Fibroblast of skin of right quadriceps (primary cell): ENCODE data around the gene HMCN2.

ENCODE experiments used
- DNase-seq: peaks from one replicate; pipeline ENCODE4 v3.0.0-alpha.2; 2013

HMCN2 gene

GRCh38 chr9:130437011-130437789, 171.6 kb downstream of the HMCN2 start:
- no peak for DNase-seq

DNA sequence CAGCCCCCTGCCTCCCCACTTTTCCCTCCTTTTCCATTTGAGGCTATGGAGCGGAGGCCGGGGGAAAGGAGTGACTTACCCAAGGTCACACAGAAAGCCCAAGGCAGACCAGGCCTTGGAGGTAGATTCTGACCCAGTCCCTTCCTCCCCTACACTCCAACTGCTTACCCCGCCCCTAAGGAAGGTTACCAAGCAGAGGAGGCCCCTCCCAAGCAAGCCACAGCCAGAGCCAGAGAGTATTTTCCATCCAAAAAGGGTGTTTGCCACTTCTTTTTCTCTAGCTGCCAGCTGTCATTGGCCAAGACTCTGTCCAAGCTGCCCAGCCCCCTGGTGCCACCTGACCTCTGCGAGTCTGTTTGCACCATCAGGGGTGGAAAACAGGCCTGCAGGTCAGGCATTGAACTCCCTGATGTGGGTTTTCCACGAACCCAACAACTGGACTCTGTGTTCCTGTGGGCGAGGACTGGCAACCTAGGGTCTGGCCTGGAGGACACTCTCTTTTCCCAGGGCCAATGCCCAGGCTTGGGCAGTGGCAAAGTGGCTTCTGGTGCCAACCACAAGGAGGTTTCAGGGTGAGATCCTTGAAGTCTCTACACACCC, 172.9 kb downstream of the HMCN2 start:
- DNase-seq, result no peak

GRCh38 chr9:130441031-130441430, 175.5 kb downstream of the HMCN2 start:
- no peak for DNase-seq

GRCh38 chr9:130442746-130443455, 177.3 kb downstream of the HMCN2 start:
- DNase-seq, result no peak

DNA sequence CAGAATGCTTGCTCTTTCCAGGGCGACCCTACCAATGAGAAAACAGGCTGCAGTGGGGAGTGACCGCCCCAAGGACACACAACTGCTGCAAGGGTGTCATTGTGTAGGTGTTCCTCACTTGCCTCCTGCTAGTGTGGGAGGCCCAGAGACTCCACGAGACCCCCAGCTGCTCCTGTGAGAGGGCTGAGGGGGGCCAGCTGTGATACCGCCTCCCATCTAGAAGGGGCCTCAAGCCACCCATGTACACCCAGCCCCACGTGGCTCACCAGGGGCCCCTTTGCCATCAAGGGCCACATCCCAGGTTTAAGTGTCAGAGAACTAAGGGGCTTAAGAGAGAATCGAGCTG, 177.9 kb downstream of the HMCN2 start:
- no peak for DNase-seq

- no peak for DNase-seq
Measured at GRCh38 chr9:130443840-130444492, 178.4 kb downstream of the HMCN2 start.

- DNase-seq, result peak; percentile 26
Measured at GRCh38 chr9:130444565-130445221, 179.1 kb downstream of the HMCN2 start, which contains the start of gene ASS1. Gene ASS1, plus strand, starts transcription at chr9:130444961. Its CDS starts 7,268 bp downstream, at chr9:130452229.

DNA sequence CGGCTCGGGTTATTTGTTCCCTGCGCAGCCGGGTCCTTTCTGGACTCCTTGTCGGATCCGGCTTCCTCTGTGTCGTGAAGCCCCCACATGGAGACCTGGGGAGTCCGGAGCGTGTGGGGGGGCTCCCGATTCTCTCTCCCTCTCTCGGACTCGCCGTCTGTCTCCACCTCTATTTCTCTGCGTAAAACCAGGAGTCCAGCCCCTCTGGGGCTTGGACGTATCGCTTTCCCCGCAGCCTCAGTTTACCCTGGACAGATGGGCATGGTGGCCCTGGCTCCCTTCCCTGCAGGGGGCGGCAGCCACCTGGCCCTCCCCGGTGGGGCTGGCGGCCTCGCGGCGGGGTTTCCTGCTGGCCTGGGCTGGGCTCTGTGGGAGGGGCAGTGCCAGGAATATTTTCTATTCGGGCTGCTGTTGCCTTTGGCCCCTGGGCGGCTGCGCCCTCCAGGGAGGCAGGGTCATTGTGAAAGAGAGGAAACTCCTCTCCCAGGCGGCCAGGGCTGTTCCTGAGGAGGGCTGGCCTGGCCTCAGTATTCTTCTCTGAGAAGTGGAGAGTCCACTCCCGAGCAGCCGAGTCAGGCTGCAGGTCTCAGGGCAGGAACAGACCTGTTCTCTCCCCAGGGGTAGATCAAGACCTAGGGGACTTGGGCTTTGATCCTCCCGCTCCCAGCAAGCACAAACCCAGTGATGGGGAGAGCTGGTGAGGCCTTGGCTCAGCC, 179.9 kb downstream of the HMCN2 start:
- DNase-seq, result peak; percentile 17

GRCh38 chr9:130446101-130446861, 180.7 kb downstream of the HMCN2 start:
- peak; percentile 83 for DNase-seq

DNA sequence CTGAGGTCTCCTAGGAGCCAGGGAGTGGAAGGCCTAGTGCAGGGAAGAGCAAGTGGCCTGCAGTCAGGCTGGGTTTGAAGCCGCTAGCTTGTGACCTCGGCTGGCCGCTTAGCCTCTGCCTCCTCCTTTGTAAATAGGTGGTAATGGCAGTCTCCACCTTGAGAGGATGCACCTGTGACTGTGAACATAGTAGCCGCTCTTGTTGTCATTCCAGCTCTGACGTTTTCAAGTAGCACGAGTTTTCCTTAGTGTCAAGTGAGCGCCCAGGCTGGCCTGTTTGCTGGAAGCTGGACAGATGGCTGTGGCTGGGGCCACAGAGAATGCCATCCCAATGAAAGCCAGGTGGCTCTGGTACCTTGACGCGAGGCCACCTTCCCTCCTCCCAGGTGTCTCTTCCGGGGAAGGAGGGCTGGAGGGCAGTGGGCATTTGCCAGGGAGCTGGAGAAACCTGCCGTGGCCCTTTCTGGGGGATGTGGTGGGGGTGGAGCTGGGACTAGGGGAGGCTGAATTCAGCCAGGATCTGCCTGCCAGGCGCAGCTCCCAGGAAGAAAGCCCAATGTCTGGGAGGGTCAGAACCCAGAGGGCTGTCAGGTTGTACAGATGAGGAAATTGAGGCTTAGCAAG, 181.7 kb downstream of the HMCN2 start:
- DNase-seq, result no peak

- peak; percentile 76 for DNase-seq
Measured at GRCh38 chr9:130448035-130448624, 182.6 kb downstream of the HMCN2 start.

DNA sequence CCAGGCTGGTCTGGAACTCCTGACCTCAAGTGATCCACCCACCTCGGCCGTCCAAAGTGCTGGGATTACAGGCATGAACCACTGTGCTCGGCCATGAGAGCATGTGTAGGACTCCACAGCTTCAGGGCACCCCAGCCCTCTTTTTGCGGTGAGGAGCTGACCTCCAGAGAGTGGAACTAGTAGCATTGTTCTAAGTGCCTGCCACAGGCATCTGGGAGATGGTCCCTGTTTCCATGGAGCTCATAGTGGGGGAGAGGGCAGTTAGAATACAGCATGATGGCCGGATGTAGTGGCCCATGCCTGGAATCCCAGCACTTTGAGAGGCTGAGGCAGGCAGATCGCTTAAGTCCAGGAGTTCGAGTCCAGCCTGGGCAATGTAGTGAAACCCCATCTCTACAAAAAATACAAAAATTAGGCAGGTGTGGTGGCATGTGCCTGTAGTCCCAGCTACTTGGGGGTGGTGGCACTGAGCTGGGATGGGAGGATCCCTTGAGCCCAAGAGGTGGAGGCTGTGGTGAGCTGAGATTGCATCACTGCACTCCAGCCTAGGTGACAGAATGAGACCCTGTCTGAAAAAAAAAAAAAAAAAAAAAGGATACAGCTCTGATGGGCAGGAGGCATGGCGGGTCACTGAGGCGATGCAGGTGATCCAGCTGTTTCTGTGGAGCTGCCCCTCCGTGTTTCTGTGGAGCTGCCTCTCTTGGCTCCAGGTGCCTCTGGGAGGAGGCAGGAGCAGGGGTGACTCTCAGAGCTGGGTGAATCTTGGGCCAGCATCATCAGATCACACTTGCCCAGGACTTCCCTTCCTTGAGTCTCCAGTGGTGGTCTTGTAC, 183.4 kb downstream of the HMCN2 start:
- DNase-seq, result no peak

- DNase-seq, result no peak
Measured at GRCh38 chr9:130450344-130451003, 184.9 kb downstream of the HMCN2 start.

DNA sequence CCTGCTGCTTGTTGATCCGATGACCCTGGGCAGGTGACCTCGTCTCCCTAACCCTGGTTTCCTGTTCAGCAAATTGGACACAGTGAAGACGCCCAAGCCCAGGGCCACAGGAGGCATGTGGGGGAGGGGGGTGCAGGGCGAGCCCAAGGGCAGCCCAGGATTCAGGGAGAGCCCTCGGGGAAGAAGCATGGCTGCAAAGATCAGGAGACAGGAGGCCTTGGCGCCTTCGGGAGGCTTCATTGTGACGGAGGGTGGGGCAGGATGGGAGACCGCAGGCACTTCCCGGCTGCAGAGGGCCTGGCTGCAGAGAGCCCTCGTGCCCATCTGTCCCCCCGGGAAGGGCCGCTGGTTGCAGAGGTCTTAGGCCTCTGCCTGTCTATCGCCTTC, 185.4 kb downstream of the HMCN2 start:
- DNase-seq, result no peak

- peak; percentile 95 for DNase-seq
Measured at GRCh38 chr9:130451509-130452388, 186.2 kb downstream of the HMCN2 start.

DNA sequence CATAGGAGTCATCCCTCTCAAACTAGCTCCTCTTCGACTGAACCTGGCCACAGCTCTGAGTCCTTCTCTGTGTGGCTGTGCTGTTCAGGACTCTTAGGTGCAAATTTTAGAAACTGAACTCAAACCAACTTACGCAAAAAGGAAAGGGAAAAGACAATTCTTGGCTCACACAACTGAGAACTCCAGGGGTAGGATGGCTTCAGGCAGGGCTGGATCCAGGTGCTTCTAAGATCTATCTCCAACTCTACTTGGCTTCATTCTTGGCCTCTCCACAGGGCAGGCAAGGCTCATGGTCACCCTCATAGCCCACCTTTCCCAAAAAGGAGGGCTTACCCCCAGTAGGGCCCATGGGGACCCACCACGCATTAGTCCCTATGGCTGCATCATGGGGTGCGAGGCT, 187.3 kb downstream of the HMCN2 start:
- no peak for DNase-seq

GRCh38 chr9:130453487-130453886, 187.9 kb downstream of the HMCN2 start:
- DNase-seq, result peak; percentile 8
